H1 (cell line): ENCODE measurements around the gene MLC1.

Experiments
- CHD2 ChIP-seq: IDR thresholded peaks from 2 replicates; pipeline ENCODE4 v1.6.1; 2012; ENCODE audit warnings: low read length, improper control_type of control experiment
- EZH2 ChIP-seq: fragments of 200-600 bp; sonication (generic); IDR thresholded peaks from 2 replicates; pipeline ENCODE4 v1.7.1; 2012; ENCODE audit warnings: low read depth, mild to moderate bottlenecking, moderate library complexity, low read length, inconsistent platforms; ENCODE audit not compliant: severe bottlenecking

DNA sequence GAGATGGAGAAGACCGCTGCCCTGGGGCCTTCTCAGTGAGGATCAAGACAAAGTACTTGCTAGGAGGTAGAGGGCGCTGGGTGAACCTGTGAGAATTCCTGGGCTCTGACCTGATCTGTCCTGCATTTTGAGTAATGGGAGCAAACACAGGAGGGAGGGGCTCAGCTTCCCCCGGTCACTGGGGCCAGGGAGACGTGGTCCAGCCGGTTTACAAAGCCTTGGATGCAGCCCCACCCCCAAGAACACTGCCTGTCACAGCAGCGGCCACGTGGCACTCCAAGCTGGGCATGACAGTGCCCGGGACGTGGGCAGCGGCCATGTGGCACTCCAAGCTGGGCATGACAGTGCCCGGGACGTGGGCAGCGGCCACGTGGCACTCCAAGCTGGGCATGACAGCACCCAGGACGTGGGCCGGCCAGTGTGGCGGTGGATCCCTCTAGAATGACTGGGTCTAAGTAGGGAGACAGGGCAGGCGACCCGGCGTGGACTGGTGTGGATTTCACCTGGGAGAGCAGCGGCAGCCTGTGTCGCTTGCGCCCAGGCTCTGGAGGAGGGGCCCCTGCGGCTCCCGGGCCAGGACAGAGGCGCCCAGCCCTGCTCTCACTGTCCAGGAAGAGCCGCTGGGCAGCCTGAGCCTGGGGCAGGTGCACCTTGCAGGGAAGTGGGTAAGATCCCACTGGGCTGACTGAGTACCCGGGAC lies 24.6 kb downstream of the MLC1 start:
- no peak for TF ChIP-seq CHD2
- no peak for TF ChIP-seq EZH2
